Effector memory CD8-positive, alpha-beta T cell (primary cell): ENCODE measurements around the gene CSRNP2.
"Not testable (repeated sequence)": the region's sequence is repeated elsewhere in the genome, so short reads cannot be mapped to it uniquely, and the experiment has no call there.

ENCODE experiments used
- ATAC-seq: fragments of 150-1000 bp; cut with Tn5 transposase; replicated peaks from 2 replicates; pipeline ENCODE4 v1.10.0; 2021; ENCODE audit warnings: mild to moderate bottlenecking, moderate library complexity
- DNase-seq, 3 experiments: peaks; one replicate each; pipeline ENCODE4 v3.0.0; 2021
- H3K27ac Mint-ChIP-seq, 2 donors: one replicate each; pipeline ENCODE4 v1.8.0; 2022; ENCODE audit warnings: mild to moderate bottlenecking in 2 of 2, mixed read lengths in 2 of 2, moderate library complexity in 2 of 2
- H3K27me3 Mint-ChIP-seq, 2 donors: one replicate each; pipeline ENCODE4 v1.8.0; 2022; ENCODE audit warnings: mixed read lengths in 2 of 2
- H3K36me3 Mint-ChIP-seq: one replicate; pipeline ENCODE4 v1.8.0; 2022; ENCODE audit warnings: mild to moderate bottlenecking, moderate library complexity, mixed read lengths; ENCODE audit not compliant: insufficient read depth
- H3K4me1 Mint-ChIP-seq, 2 donors: one replicate each; pipeline ENCODE4 v1.8.0; 2022; ENCODE audit warnings: low read depth in 2 of 2, mixed read lengths in 2 of 2
- H3K4me3 Mint-ChIP-seq, 2 donors: one replicate each; pipeline ENCODE4 v1.8.0; 2022; ENCODE audit warnings: mild to moderate bottlenecking in 2 of 2, mixed read lengths in 2 of 2, moderate library complexity in 2 of 2
- H3K9me3 Mint-ChIP-seq, 2 donors: one replicate each; pipeline ENCODE4 v1.8.0; 2022; ENCODE audit warnings: mixed read lengths in 2 of 2

CSRNP2 gene

DNA sequence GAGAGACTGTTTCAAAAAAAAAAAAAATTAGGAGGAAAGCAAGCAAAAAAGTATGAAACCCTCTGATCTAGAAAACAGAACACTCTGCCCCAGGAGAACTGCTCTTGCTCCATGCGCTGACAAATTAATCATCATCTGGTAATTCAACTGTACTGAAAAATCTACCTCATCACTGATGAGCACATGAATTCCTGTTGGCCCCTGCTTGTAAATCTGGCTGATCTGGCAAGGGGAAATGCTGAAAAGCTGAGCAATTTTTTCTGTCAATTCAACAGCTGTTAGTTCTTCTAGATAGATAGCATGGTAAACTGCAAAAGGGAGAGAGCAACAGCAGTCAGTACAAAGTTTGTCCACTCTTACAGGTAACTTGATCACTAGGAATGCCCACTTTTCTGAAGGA, 15.2 kb upstream of the CSRNP2 start:
- no peak for DNase-seq
- Mint-ChIP-seq H3K4me1 (no peaks in the 10 kb centered on the region), H3K4me3 (no peak overlapping the region), H3K9me3 (no peaks in the 10 kb centered on the region), H3K27me3 (no peaks in the 10 kb centered on the region), H3K27ac (no peak overlapping the region), H3K36me3 (peaks cover 80% of the 10 kb centered on the region)
- no peak for ATAC-seq

GRCh38 chr12:51090705-51091229, 7.4 kb upstream of the CSRNP2 start:
- DNase-seq: no peak
- Mint-ChIP-seq H3K27ac (no peak overlapping the region), H3K4me3 (no peak overlapping the region), H3K4me1 (no peaks in the 10 kb centered on the region), H3K36me3 (peaks cover 17% of the 10 kb centered on the region), H3K9me3 (no peaks in the 10 kb centered on the region), H3K27me3 (no peaks in the 10 kb centered on the region)
- no peak for ATAC-seq

DNA sequence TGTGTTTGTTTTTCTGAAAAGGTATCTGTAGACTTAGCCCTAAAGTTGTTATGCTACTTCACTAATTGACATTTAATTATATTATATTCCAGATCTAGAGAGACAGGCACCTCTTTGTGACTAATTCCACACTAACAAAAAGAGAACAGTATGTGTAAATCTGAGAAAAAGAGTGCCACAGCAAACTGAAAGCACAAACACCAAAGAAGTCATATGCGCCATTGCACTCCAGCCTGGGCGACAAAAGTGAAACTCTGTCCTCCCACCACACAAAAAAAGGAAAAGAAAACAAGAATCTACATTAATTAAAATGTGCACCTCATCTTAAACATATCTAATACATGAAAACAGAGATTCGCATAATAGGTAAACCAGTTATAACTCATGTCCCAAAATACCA, 4.4 kb upstream of the CSRNP2 start:
- Mint-ChIP-seq H3K9me3 (no peaks in the 10 kb centered on the region), H3K27ac (peak overlapping the region in 1 of 2 donors; percentile 41), H3K4me3 (no peak overlapping the region), H3K4me1 (peaks cover 5 to 11% of the 10 kb centered on the region in 2 donors), H3K27me3 (no peaks in the 10 kb centered on the region), H3K36me3 (peaks cover 13% of the 10 kb centered on the region)
- ATAC-seq (no peak), DNase-seq (no peak)

- peaks cover 14 to 20% of the 10 kb centered on the region in 2 donors for H3K4me1 Mint-ChIP-seq
- no peaks in the 10 kb centered on the region for H3K27me3 Mint-ChIP-seq
- H3K27ac Mint-ChIP-seq: peak overlapping the region in 1 of 2 donors; percentile 41
- H3K4me3 Mint-ChIP-seq: no peak overlapping the region
- H3K36me3 Mint-ChIP-seq: peaks cover 18% of the 10 kb centered on the region
- no peaks in the 10 kb centered on the region for H3K9me3 Mint-ChIP-seq
- ATAC-seq (no peak), DNase-seq (no peak)
Observed at GRCh38 chr12:51086933-51087332, 3.5 kb upstream of the CSRNP2 start.

GRCh38 chr12:51085757-51086156, 2.4 kb upstream of the CSRNP2 start:
- H3K36me3 Mint-ChIP-seq: peaks cover 18% of the 10 kb centered on the region
- H3K9me3 Mint-ChIP-seq: no peaks in the 10 kb centered on the region
- no peak overlapping the region for H3K27ac Mint-ChIP-seq
- no peak for ATAC-seq
- DNase-seq: no peak
- no peaks in the 10 kb centered on the region for H3K27me3 Mint-ChIP-seq
- H3K4me1 Mint-ChIP-seq: peaks cover 17 to 28% of the 10 kb centered on the region in 2 donors
- no peak overlapping the region for H3K4me3 Mint-ChIP-seq

DNA sequence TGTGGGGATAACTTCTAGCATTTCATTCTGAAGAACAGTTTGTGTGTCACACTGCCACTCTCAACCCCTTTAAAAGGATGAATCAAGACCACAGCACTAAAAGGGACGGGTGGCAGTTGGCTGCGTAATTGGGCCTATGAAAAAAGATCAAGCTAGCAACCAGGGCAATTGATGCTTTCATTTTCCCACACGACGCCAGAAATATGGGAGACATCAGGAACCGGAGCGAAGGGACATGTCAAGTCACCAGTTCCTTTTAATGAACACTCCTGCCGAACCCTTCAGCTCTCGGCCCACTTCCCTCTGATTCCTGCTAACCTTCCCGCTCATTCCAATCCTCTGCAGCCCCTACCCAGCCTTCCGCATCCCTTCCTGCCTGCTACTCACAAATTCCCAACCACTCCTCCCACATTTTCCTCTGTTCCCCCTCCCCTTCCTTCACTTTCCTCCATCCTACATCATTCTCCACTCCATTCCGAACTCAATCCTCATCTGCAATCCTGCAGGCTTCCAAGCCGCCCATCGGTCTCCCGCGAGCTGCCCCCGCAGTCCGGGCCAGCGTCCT, 753 bp downstream of the CSRNP2 start:
- peak overlapping the region; percentile 98 to 99 for H3K4me3 Mint-ChIP-seq
- H3K4me1 Mint-ChIP-seq: peaks cover 22 to 41% of the 10 kb centered on the region in 2 donors
- peak overlapping the region; percentile 96 to 98 for H3K27ac Mint-ChIP-seq
- ATAC-seq (no peak), DNase-seq (peak in 2 of 3 experiments; percentile 6 to 9)
- no peaks in the 10 kb centered on the region for H3K9me3 Mint-ChIP-seq
- H3K27me3 Mint-ChIP-seq: no peaks in the 10 kb centered on the region
- H3K36me3 Mint-ChIP-seq: peaks cover 22% of the 10 kb centered on the region

- peaks cover 22% of the 10 kb centered on the region for H3K36me3 Mint-ChIP-seq
- peak overlapping the region; percentile 14 to 99 for H3K4me3 Mint-ChIP-seq
- ATAC-seq (no peak), DNase-seq (no peak)
- H3K27ac Mint-ChIP-seq: peak overlapping the region in 1 of 2 donors; percentile 98
- H3K27me3 Mint-ChIP-seq: no peaks in the 10 kb centered on the region
- H3K4me1 Mint-ChIP-seq: peaks cover 24 to 45% of the 10 kb centered on the region in 2 donors
- H3K9me3 Mint-ChIP-seq: no peaks in the 10 kb centered on the region
Observed at GRCh38 chr12:51081421-51081820, 2.0 kb downstream of the CSRNP2 start.

DNA sequence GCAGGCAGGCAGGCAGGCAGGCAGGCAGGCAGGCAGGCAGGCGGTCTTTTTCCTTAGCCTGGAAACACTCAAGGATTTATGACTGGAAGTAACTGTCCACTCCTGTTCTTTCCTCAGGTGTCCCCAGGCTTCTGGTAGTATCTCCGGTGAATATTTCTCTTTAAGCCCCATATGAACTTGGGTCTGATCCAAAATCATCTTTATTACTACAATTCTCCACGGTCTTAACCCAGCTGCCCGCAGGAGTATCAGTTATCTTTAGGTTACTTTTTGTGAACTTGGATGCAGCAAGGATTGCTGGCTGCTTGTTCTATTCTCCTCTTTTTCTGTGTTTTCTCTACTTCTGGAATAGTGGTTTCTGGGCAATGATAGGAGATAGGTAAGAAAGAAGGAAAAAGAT, 3.3 kb downstream of the CSRNP2 start:
- Mint-ChIP-seq H3K27me3 (no peaks in the 10 kb centered on the region), H3K36me3 (peaks cover 24% of the 10 kb centered on the region), H3K4me1 (peaks cover 24 to 44% of the 10 kb centered on the region in 2 donors), H3K4me3 (no peak overlapping the region), H3K27ac (no peak overlapping the region), H3K9me3 (no peaks in the 10 kb centered on the region)
- DNase-seq (no peak), ATAC-seq (no peak)

DNA sequence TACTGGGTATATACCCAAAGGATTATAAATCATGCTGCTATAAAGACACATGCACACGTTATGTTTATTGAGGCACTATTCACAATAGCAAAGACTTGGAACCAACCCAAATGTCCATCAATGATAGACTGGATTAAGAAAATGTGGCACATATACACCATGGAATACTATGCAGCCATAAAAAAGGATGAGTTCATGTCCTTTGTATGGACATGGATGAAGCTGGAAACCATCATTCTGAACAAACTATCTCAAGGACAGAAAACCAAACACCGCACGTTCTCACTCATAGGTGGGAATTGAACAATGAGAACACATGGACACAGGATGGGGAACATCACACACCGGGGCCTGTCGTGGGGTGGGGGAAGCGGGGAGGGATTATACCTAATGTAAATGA, 4.5 kb downstream of the CSRNP2 start:
- not testable (repeated sequence) for DNase-seq, H3K4me3 Mint-ChIP-seq, H3K27me3 Mint-ChIP-seq, H3K9me3 Mint-ChIP-seq, H3K27ac Mint-ChIP-seq, ATAC-seq
- peaks cover 24 to 40% of the 10 kb centered on the region in 2 donors for H3K4me1 Mint-ChIP-seq
- peaks cover 28% of the 10 kb centered on the region for H3K36me3 Mint-ChIP-seq

GRCh38 chr12:51078346-51078745, 5.0 kb downstream of the CSRNP2 start:
- not testable (repeated sequence) for H3K9me3 Mint-ChIP-seq, H3K27ac Mint-ChIP-seq, H3K4me3 Mint-ChIP-seq, H3K27me3 Mint-ChIP-seq, ATAC-seq, DNase-seq
- H3K4me1 Mint-ChIP-seq: peaks cover 20 to 37% of the 10 kb centered on the region in 2 donors
- peaks cover 30% of the 10 kb centered on the region for H3K36me3 Mint-ChIP-seq

DNA sequence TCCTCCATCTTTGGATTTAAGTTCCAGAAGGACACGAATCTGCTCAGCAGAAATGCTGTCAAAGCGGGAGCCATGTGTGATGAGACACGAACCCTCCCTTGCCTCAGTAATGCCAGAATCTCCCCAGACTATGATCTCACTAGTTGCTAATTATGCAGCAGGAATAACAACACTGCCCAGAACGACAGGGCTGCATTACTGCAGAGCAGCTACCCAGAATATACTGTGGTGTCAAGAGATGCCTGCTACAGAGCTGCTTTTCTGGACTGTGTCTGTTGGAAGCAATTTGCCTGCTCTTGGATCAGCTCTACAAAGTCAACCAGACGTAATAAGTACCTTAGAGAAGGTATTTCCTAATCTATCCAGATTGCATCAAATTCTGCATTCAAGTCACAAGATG, 5.5 kb downstream of the CSRNP2 start:
- H3K27ac Mint-ChIP-seq: no peak overlapping the region
- H3K4me3 Mint-ChIP-seq: no peak overlapping the region
- peaks cover 30% of the 10 kb centered on the region for H3K36me3 Mint-ChIP-seq
- no peak for ATAC-seq
- no peak for DNase-seq
- peaks cover 20 to 35% of the 10 kb centered on the region in 2 donors for H3K4me1 Mint-ChIP-seq
- no peaks in the 10 kb centered on the region for H3K27me3 Mint-ChIP-seq
- no peaks in the 10 kb centered on the region for H3K9me3 Mint-ChIP-seq

DNA sequence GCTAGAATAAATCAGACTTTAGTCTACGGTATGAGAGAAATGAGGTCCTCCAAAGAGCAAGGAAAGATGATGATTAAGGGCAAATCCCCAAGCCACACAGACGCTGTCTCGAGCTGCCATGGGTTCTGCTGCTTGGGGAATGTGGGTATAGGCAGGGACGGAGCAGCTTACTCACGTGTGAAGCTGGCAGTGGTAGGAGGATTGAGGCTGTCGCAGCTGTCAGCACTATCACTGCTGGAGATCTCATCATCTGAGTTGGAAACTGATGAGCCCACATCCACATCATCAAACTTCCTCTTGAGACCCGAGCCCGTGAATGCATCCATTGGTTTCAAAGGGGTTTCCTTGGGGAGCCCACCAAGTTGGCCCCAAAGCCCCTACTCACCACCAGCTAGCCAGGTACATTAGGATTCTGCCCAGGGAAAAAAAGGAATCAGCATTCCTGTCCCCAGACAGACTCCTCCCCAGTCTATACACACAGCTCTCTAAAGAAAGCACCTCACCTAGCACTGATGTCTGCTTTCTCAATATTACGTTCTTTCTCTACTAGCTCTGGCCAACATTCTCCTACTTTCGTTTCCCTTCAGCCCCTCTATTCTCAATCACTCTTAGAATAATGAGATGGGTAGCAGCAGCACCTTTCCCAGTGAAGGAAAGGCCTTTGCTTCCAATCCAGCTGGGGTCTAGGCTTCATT, 7.0 kb downstream of the CSRNP2 start:
- no peak overlapping the region for H3K4me3 Mint-ChIP-seq
- DNase-seq: no peak
- peaks cover 33% of the 10 kb centered on the region for H3K36me3 Mint-ChIP-seq
- H3K9me3 Mint-ChIP-seq: no peaks in the 10 kb centered on the region
- peak overlapping the region; percentile 71 to 77 for H3K27ac Mint-ChIP-seq
- peaks cover 7 to 19% of the 10 kb centered on the region in 2 donors for H3K4me1 Mint-ChIP-seq
- no peak for ATAC-seq
- H3K27me3 Mint-ChIP-seq: no peaks in the 10 kb centered on the region

DNA sequence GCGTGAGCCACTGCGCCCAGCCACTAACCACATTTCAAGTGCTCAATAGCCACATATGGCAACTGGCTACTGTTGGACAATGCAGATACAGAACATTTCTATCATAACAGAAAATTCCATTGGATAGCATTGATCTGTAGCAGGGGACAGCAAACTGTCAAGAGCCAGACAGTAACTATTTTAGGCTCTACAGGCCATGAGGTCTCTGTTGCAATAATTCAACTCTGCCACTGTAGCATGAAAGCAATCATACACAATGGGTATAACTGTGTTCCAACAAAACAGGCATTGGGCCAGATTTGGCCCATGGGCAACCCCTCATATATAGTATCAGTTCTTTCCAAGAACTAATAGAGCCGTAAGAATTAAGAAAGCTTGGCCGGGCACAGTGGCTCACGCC, 8.0 kb downstream of the CSRNP2 start:
- H3K27ac Mint-ChIP-seq: no peak overlapping the region
- no peaks in the 10 kb centered on the region for H3K27me3 Mint-ChIP-seq
- ATAC-seq (no peak), DNase-seq (no peak)
- no peak overlapping the region for H3K4me3 Mint-ChIP-seq
- peaks cover 6 to 15% of the 10 kb centered on the region in 2 donors for H3K4me1 Mint-ChIP-seq
- peaks cover 40% of the 10 kb centered on the region for H3K36me3 Mint-ChIP-seq
- no peaks in the 10 kb centered on the region for H3K9me3 Mint-ChIP-seq

DNA sequence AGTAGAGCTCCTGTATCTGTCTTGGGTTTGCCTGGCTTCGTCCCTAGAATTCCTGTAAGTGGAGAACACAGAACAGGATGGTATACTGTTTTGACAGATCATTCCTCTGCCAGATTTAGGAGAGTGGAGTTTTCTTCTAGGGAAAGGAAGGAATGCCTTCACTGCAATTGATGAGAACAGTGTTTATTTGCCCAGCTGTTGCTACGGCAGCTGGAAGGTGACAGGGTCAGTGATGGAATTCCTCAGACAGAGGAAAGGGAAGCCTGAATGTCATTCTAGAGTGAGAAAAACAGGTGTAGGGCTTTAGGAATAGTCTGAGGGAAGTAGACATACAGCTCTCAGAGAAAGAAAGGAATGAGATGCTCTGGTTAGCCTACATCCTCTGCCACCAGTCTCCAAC, 11.7 kb downstream of the CSRNP2 start:
- H3K4me3 Mint-ChIP-seq: no peak overlapping the region
- no peaks in the 10 kb centered on the region for H3K27me3 Mint-ChIP-seq
- H3K4me1 Mint-ChIP-seq: peaks cover under 1 to 2% of the 10 kb centered on the region in 2 donors
- no peaks in the 10 kb centered on the region for H3K9me3 Mint-ChIP-seq
- no peak for ATAC-seq
- no peak overlapping the region for H3K27ac Mint-ChIP-seq
- DNase-seq: no peak
- peaks cover 55% of the 10 kb centered on the region for H3K36me3 Mint-ChIP-seq
